HG03460 (cell line): ENCODE measurements around the gene MRPS16.

Source experiments
- ATAC-seq: cut with Tn5 transposase; IDR thresholded peaks from one replicate; pipeline ENCODE4 v1.9.1; 2021; ENCODE audit not compliant: unreplicated experiment

Gene MRPS16

DNA sequence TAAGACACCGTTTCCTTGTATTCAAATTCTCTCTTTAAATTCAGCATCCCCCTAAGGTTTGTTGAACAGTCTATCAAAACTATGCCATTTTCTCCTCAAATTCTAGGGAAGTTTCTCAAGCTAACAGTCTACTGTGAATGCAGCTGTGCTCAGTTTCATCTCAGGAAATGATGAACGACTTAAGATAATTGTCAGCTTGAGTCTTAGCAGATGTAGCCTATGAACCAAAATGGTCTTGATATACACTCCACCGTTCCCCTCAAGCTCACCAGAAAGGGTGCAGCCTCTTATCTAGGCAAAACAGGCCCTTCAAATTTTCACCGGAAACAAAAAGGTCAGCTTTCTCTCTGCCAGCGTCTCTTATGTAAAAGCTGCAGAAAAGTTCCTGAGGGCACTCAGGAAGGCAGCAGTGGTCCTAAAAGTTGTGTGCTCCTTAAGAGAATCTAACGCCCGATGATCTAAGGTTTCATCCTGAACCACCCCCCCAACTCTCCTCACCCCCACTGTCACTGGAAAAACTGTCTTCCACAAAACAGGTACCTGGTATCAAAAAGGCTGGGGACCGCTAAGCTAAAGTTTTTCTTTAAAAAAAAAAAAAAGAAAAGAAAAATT, 7.5 kb downstream of the MRPS16 start:
- ATAC-seq: no peak

DNA sequence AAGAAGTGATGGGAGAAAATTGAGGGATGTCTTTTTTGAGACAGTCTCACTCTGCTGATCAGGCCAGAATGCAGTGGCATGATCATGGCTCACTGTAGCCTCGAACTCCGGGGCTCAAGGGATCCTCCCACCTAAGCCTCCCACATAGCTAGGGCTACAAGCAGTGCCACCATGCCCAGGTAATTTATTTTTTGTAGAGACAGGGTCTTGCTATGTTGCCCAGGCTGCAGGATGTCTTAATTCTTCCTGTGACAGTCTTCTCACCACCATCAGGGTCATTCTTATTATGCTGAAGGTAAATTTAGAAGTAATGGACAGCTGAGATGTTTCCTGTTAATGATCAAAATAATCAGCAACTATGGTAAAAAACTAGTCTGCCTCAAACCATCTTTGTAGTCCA, 12.5 kb downstream of the MRPS16 start:
- no peak for ATAC-seq

DNA sequence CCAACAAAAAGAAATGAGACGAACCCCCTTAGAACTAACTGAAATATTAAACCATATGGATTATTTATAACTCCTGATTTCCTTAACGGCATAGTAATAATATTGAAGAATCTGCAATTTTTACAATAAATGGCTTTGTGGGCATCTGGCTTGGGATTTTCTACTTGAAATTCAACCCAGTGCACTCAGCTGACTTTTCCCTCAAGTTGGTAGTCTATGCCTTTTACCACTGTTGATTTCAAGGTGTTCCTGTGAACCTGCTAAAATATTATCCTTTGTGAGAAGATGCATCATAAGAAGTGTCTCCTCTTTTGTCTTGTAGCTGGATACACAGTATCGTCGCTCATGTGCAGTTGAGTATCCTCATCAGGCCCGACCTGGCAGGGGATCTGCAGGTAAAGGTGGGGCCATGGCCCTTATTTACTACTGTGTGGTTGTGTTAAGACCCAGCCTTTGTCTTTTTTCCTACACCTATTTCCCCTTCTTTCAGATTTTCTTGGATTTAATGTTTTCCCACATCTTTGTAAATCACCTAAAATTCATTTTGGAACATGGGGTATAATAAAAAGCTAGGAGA, 13.4 kb downstream of the MRPS16 start:
- no peak for ATAC-seq

DNA sequence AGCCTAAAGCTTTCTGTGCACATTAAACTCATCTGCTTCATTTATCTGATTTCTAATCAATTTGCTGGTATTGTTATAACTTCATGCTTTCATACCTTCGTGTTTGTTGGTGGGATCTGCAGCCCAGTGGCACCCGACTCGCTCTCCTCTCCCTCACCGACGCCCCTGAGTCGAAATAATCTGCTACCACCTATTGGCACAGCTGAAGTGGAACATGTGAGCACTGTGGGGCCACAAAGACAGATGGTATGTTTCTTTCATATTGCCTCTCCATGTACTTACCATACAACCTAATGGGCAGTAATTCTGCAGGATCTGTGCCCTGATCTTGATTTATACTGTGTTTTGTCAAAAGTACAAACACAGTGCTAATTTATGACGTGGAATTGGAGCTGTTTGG, 17.7 kb downstream of the MRPS16 start:
- no peak for ATAC-seq

DNA sequence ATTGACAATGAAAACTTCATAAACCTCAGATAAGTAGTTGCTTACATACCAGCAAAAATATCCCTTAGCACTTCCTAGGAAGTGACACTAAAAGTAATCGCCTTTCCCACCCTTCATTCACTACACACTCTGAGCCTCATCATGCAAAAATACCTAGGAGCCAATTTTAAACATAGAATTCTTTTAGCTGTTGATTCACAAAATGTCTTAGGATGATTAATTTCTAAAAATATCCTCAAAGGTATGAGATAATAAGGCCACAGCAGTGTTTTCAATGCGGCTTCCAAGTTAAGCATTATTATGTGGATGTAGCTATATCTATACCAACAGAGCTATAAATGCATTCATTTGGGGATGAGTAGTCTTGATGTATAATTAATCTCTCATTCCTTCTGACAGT, 18.6 kb downstream of the MRPS16 start:
- no peak for ATAC-seq

DNA sequence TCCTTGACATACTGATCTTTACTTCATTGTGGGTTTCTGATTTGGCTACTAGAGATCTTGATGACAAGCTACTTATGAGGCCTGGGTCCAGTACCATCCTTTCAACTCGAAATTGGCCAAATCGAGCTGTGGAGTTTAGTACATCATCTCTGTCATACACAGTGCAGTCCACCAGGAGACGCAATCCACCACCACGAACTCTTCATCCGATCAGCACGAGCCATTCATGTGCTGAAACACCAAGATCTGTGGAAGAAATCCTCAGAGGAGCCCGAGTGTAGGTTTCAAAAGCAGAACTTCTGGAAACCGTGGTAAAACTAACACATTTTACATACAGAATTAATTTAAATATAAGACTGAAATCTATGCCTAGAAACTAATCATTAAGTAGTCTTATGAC, 19.6 kb downstream of the MRPS16 start:
- no peak for ATAC-seq

DNA sequence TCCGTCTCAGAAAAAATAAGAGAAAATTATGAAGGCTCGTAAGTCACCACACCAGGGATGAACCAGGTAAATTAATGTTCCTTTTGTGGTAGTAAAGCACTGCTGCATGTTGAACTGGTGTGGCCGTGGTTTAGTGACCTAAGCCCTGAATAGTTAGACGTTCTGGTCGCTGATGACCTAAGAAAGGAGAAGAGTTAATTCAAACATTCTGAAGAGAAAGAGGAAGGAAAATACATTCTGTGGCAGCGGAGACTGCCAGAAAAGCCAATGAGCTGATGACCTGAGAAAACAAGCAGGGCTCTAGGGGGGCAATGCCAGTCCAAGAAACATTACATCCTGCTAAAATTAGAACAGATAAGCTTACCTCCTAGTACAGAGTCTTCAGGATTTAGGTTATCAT, 22.9 kb downstream of the MRPS16 start:
- ATAC-seq: no peak

DNA sequence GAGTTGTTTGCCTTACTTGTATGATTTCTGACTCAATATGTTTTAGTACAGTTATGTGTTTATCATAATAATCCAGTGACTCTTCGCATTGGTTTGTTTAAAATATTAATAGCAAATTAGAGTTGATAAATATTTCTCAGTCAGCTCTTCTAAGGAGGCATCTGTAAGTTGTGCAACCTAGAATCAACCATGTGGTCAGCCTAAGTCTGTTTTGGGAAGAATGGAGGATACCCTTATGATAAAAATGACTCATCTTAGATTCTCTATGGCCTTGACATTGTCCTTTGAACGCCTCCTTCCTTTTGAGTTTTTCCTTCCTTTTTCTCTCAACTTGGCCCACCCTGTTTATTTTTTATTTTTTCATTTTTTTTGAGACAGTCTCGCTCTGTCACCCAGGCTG, 24.2 kb downstream of the MRPS16 start:
- no peak for ATAC-seq

DNA sequence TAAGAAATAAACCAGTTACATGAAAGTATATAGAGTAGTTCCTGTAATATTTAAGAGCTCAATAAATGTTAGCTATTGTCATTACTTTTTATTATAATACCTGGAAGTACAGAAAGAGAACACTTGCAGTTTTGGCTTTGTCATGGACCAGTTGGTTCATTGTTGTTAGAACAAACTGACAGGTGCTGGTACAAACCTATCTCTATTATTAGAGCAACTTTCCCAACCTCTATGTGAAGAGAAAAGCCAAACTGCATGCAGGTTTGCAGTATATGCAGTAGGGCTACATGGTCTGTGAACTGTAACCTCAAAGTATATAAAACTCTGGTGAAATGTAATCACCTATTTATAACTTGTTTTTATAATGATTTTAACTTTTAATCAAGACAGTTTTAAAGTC, 25.8 kb downstream of the MRPS16 start:
- no peak for ATAC-seq

DNA sequence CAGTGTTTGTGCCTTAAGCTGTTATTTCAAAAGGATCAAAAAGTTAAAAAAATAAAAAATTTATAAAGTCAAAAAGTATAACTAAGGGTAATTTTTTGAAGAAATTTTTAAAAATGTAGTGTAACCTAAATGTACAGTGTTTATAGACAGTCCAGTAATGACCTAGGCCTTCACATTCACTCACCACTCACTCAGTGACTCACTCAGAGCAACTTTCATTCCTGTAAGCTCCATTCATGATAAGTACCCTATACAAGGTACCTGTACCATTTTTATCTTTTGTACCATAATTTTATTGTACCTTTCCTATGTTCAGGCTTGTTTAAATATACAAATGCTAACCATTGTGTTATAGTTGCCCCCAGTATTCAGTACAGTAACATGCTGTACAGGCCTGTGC, 26.9 kb downstream of the MRPS16 start:
- ATAC-seq: no peak

DNA sequence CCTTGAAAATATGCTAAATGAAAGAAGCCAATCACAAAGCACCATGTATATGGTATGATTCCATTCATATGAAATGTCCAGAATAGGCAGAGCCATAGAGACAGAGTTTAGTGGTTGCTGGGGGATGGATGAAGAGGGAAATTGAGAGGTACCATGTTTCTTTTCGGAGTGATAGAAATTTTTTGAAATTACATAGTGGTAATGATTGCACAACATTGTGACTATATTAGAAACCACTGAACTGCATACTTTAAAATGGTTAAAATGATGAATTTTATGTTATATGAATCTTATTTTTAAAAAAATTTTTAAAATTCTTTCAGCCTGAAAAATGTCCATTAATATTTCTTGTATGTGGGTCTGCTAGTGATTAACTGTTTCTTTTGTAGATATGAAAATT, 31.5 kb downstream of the MRPS16 start:
- ATAC-seq: no peak

DNA sequence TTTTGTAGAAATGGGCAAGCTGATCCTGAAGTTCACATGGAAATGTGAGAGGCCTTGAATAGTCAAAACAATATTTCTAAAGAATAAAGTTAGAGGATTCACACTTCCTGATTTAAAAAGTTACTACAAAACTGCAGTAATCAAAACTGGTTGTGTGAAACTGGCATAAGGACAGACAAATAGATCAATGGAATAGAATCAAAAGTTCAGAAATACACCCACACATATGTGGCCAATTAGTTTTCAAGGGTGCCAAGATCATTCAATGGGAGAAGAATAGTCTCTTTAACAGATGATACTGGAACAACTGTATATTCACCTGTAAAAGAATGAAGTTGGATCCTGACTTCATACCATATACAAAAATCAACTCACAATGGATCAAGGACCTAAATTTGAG, 33.1 kb downstream of the MRPS16 start:
- no peak for ATAC-seq

DNA sequence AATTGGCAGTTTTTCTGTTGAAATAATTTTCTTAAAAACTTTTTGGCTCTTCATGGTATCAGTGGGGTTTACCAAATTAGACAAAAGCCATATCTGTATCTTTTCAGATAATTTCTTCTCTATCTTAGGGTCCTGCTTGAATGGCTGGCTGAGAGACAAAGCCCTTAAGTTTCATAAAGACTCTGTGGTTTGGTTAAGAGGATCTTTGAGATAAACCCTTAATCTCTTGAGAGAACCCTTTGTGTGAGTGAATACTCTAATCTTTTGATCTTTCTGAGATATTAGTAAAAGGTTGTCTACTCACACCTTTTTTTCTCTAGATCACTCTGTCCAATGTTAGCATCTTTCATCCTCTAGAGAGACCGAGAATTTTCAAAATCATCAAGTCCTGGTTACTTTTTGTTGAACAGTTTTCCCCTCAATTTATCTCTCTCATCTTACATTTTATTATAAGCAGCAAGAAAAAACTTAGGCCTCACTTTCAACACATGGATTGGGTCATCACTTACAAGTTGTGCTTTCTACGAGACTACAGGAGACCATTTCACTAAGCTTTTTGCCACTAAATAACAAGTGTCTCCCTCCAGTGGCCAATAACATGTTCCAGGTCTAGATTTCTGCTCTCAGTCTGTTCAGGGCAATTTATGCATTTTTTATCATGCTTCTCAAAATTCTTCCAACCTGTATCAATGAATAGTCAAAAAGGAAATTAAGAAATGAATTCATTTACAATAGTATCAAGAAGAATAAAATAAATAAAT, 33.8 kb downstream of the MRPS16 start:
- no peak for ATAC-seq

DNA sequence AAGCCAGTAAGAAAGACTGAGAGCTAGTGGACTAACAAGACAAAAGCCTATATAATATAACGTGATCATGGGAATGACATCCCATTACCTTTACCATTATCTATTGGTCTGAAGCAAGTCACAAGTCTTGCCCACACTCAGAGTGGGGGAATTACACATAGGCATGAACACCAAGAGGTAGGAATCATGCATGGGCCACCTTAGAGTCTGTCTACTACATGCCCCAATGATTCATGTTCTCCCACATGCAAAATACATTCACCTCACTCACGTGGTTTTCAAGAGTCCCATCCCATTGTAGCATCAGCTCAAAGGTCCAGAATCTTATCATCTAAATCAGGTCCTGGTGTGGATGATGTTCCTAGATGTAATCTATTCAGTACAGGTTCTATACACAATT, 34.8 kb downstream of the MRPS16 start:
- no peak for ATAC-seq

DNA sequence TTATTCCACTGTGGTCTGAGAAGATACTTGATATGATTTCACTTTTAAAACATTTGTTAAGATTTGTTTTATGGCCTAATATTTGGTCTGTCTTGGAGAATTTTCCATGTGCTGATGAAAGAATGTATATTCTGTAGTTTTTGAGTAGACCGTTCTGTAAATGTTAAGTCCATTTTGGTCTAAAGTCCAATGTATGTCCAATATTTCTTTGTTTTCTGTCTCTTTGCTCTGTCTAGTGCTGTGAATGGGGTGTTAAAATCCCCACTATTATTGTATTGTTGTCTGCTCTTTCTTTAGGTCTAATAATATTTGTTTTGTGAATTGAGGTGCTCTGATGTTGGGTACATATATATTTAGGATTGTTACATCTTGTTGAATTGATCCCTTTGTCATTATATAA, 36.7 kb downstream of the MRPS16 start:
- no peak for ATAC-seq

DNA sequence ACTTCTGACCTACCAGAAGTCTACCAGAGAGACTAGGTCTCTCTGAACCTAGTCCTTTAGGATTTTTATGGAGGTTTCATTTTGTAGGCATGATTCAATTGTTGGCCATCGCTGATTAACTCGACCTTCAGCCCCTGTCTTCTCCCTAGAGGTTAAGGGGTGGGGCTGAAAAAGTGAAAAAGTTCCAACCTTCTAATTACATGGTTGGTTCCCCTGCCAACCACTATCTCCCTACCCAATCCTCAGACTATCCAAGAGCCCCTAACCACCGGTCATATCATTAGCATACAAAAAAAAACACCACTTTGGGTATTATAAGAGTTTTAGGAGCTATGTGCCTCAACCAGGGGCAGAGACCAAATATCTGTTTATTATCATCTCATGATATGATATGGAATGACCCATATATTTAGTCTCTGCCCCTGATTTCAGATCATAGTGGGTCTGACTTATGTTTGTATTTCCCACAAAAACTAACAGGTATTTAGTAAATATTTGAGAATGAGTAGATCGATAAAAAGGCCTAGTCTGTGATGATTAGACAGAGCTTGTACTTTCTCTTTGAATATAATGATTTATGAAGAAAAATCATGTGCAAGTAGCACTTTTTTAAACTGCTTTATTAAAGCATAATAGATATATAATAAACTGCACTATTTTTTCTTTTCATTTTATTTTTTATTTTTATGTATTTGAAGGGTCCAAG, 41.2 kb downstream of the MRPS16 start:
- ATAC-seq: no peak

DNA sequence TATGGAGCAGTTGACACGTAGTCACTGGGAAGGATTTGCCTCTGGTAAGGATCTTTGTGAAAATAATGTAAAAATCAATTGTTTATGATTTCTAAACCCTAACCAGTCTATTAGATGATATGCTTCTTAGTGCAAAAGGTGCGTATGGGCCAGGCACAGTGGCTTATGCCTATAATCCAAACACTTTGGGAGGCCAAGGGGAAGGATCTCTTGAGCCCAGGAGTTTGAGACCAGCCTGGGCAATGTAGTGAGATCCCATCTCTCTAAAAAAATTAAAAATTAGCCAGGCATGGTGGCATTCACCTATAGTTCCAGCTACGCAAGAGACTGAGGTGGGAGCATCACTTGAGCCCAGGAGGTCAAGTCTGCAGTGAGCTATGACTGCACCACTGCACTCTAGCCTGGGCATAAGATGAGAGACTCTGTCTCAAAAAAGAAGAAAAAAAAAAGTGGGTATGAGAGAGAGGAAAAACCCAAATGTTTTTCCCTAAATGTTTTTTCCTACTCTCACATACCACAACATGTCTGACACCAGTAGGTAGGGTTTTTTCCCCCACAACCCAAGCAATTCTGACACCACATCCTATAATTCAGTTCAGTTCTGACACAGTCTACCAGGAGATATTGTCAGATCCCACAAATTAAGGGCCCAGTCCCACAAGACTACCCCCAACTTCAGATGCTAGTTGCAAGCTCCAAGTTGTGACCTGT, 41.9 kb downstream of the MRPS16 start:
- no peak for ATAC-seq

DNA sequence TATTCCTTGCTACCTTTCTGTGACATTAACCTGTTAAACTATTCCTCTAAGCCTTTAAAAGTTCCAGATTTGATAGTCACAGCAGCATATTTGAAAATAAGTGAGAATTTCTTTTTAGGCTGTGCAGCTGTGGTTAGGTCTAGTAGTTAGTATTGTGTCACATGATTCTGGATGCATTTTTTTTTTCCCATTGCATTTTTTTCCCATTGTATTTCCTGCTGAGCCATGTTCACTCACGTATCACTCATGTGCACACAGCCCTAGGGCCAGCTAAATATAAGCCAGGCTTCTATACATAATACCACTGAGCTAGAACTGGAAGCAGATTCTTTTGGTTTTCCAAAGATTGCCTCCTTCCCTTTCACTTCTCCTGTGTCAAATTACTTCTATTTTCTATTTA, 42.7 kb downstream of the MRPS16 start:
- ATAC-seq: no peak

DNA sequence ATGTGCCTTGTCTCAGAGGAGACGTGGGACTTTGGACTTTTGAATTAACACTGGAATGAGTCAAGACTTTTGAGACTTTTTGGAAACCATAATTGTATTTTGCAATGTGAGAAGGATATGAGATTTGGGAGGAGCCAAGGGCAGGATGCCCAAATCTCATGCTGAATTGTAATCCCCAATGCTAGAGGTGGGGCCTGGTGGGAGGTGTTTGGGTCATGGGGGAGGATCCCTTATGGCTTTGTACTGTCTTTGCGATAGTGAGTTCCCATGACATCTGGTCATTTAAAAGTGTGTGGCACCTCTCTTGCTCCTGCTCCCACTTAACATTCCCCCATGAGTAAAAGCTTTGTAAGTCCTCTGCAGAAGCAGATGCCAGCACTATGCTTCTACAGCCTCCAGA, 44.6 kb downstream of the MRPS16 start:
- ATAC-seq: no peak

DNA sequence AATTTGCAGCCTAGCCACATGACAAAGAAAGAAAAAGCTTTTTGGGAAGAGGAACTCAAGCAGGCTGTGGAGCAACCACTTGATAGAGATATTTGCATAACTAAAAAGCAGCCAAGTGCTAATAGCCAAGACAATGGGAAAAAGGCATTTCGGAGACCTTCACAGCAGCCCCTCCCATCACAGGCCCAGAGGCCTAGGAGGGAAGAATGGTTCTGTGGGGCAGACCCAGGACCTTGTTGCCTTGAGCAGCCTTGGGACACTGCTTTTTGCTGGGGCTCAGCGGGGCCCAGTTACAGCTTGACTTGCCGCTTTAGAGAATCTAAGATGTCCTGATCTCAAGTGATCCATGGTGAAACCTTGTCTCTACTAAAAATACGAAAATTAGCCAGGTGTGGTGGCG, 46.1 kb downstream of the MRPS16 start:
- ATAC-seq: no peak

DNA sequence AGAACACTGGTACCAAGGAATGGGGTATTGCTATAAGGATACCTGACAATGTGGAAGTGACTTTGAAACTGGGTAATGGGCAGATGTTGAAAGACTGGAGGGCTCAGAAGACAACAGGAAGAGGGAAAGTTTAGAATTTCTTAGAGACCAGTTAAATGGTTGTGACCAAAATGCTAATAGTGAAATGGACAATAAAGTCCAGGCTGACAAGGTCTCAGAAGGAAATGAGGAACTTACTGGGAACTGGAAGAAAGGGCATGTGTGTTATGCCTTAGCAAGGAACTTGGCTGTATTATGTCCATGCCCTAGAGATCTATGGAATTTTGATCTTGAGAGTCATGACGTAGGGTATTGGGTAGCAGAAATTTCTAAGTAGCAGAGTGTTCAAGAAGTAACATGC, 46.6 kb downstream of the MRPS16 start:
- ATAC-seq: no peak
